GM10266 (cell line): ENCODE data around the gene BANF2.

Experiments used
- DNase-seq: peaks from one replicate; pipeline ENCODE4 v3.0.0; 2012; ENCODE audit errors: extremely low spot score
- TF ChIP-seq, protein P1 (sequence below): IDR thresholded peaks from 2 replicates; pipeline ENCODE4 v1.5.1; 2012; ENCODE audit warnings: mild to moderate bottlenecking, low read depth; ENCODE audit not compliant: control insufficient read depth, insufficient read depth; ENCODE audit errors: missing control alignments

BANF2 gene

DNA sequence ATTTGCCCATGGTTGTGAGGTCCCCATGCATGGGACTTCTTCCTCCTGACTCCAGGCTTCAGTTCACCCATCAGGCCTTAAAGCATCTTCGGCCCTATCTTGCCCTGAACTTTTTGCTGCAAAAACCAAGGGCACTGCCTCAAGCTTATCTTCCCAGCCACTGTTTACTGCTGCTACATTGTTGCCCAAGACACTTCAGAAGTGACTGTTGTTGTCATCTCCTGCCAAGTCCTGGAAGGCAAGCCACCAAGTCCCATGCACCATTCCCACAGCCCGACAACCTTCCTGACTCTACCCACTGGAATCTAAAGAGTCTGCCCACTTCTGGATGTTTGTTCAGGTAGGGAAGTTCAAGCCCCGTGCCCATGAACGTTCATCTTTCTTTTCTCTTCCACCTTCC lies 12.4 kb downstream of the BANF2 start:
- TF ChIP-seq, protein P1, sequence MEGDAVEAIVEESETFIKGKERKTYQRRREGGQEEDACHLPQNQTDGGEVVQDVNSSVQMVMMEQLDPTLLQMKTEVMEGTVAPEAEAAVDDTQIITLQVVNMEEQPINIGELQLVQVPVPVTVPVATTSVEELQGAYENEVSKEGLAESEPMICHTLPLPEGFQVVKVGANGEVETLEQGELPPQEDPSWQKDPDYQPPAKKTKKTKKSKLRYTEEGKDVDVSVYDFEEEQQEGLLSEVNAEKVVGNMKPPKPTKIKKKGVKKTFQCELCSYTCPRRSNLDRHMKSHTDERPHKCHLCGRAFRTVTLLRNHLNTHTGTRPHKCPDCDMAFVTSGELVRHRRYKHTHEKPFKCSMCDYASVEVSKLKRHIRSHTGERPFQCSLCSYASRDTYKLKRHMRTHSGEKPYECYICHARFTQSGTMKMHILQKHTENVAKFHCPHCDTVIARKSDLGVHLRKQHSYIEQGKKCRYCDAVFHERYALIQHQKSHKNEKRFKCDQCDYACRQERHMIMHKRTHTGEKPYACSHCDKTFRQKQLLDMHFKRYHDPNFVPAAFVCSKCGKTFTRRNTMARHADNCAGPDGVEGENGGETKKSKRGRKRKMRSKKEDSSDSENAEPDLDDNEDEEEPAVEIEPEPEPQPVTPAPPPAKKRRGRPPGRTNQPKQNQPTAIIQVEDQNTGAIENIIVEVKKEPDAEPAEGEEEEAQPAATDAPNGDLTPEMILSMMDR = no peak
- DNase-seq = no peak

DNA sequence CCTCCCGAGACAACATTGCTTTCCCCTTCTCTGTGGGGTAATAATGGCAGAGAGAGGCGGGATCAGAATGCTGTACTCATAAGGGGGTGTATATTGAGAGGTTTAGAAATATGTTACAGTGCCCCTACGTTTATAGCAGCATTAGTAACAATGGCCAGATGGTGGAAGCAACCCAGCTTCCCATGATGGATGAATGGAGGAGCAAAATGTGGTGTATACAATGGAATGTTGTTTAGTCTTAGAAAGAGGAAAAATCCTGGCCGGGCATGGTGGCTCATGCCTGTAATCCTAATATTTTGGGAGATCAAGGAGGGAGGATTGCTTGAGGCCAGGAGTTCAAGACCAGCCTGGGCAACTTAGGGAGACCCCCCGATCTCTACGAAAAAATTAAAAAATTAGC lies 12.9 kb downstream of the BANF2 start:
- TF ChIP-seq, protein P1 = no peak
- no peak for DNase-seq

DNA sequence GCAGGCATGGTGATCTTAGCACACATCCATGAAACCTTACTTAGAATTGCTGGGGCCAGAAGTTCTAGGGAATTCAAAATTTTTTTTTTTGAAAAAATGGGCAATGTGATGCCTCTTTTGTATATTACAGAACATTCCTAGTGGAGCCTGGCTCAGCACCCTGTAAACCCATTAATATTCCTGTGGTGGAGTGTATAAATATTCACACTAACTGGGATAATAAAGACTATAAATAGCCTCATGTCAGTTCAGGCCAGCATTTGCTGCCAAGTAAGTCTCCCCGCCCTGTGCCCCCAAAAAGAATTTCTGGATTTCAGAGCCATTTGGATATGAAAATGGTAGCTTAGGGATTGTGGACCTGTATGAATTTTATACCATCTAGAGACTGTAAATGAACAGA lies 14.8 kb downstream of the BANF2 start:
- TF ChIP-seq, protein P1 = no peak
- no peak for DNase-seq

DNA sequence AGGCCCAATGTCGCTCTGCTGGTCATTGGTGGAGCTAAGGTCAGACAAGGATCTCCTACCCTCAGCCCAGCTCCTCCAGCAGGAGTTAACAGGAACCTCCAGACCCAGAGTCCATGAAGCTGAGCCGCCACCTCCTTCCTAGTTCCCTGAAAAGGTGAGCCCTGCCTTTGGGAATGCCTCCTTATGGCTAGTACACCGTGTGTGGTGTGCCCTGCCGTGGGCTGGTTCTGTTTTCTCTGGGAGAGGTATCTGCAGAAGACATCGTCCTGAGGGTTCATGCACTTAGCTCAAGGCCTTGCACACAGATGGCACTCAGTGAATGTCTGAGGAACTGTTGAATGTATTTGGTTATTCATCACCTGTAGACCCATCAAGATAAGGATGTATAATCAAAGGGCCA lies 15.3 kb downstream of the BANF2 start:
- TF ChIP-seq, protein P1 = no peak
- no peak for DNase-seq

DNA sequence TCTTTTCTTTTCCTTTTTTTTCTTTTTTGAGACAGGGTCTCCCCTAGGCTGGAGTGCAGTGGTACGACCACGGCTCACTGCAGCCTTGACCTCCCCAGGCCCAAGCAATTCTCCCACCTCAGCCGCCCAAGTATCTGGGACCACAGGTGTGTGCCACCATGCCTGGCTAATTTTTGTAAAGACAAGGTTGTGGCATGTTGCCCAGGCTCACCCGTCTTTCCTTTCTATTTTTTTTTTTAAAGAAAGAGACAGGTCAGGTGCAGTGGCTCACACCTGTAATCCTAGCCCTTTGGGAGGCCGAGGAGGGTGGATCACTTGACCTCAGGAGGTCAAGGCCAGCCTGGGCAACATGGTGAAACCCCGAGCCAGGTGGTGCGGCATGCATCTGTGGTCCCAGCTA lies 16.6 kb downstream of the BANF2 start:
- TF ChIP-seq, protein P1 = no peak
- DNase-seq = no peak

DNA sequence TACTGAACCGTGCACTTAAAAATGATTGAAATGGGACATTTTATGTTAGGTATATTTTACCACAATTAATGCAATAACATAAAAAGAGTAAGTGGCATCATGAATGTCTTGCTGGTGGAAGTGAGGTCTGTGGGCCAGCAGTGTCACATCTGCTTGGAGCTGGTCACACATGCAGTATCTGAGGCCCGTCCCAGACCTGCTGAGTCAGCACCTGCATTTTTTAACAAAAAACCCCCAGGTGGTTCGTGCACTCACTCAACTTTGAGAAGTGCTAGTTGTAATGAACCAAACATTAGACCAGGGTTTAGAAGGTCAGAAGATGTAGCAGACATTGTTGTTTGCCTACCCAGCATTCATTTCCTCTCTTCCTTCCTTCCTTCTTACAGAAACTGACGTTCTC lies 21.0 kb downstream of the BANF2 start:
- TF ChIP-seq, protein P1 = no peak
- no peak for DNase-seq

DNA sequence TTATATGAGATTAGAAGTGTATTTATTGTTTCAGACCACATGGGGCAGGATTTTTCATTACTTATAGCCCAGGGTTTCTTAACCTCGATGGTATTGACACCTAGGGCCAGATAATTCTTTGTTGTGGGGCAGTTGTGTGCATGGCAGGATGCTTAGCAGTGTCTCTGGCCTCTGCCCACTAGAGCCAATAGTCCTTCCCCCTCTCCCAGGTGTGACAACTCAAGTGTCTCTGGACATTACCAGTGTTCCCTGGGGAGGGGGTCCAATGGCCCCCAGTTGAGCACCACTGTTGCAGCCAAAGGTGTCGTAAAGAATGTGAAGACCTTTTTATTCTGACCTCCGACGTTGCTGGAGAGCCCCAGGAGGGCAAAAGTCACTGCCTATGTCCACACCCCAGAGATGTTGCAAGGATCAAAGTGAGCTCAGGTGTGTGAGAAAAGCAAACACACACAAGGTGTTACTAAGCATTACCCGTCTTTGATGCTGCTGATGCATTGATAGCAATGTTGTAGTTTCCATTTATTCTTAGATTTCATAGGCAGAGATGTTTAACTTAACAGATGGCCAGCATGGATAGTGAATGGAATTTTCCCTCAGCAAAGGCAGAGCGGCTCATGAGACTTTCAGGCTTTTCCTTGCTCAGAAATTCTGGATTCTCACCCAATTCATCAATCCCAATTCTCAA lies 22.2 kb downstream of the BANF2 start:
- TF ChIP-seq, protein P1 = no peak
- no peak for DNase-seq
